HCT116 (cell line): ENCODE data around the gene PGAP6. TPM values are rescaled to one million over a fixed set of nuclear protein-coding genes. Genes with fewer than 3 reads are reported as not detected.

Experiments
- ATAC-seq: fragments of 200-7000 bp; cut with Tn5 transposase; 2 replicates; pipeline ENCODE4 v1.9.1; 2020; ENCODE audit warnings: mild to moderate bottlenecking, moderate library complexity
- BruUV-seq: library from RNA; stranded (reverse); fragments of 400-500 nt; replicated peaks from 2 replicates; lab custom pipeline; 2021; lab: Mats Ljungman, UMichigan
- CTCF ChIA-PET: fragments of 300-600 bp; sonication (Branson Sonifier 250); formaldehyde crosslinking; loops from one replicate; lab custom pipeline; 2021; ENCODE audit warnings: antibody characterized with exemption; lab: Charles Lee
- POLR2A ChIA-PET: fragments of 300-600, 350-600 bp; sonication (Branson Sonifier 250); formaldehyde crosslinking; loops from one replicate; lab custom pipeline; 2021; ENCODE audit warnings: antibody characterized with exemption; lab: Charles Lee
- RAD21 ChIA-PET, 2 experiments: fragments of 300-600 bp; sonication (Branson Sonifier 250); formaldehyde crosslinking; loops; one replicate each; lab custom pipeline; 2023; ENCODE audit warnings: low total read pairs in 2 of 2; ENCODE audit not compliant: uncharacterized antibody in 2 of 2, unreplicated experiment in 2 of 2, low non-redundant PET in 1 of 2; lab: Charles Lee
- DNase-seq: peaks from one replicate; pipeline ENCODE4 v3.0.0-alpha.2; 2010; ENCODE audit warnings: low read depth, low spot score
- H2AFZ ChIP-seq: fragments of 200-600 bp; shearing (Covaris generic), sonication (generic); 2 replicates; pipeline ENCODE4 v1.6.1; 2017; ENCODE audit warnings: low read depth, mixed run types, mixed read lengths, antibody characterized with exemption, low read length; ENCODE audit not compliant: poor library complexity, severe bottlenecking
- H3K27ac ChIP-seq: 2 replicates; pipeline ENCODE4 v1.5.1; 2012; ENCODE audit warnings: low read depth, low read length
- H3K27me3 ChIP-seq: fragments of 200-600 bp; sonication (generic); 2 replicates; pipeline ENCODE4 v1.6.1; 2016; ENCODE audit warnings: mixed run types, low read length, mixed read lengths; ENCODE audit not compliant: insufficient read depth
- H3K36me3 ChIP-seq, 2 experiments: fragments of 200-500 bp in 1 of 2; fragments of 200-600 bp in 1 of 2; sonication (Bioruptor generic) in 1 of 2; sonication (generic) in 1 of 2; 2 replicates each; pipeline versions ENCODE4 v1.5.1 to v1.6.1; 2014 to 2016; ENCODE audit warnings: low read length in 2 of 2, inconsistent platforms in 1 of 2, mixed read lengths in 1 of 2, mixed run types in 1 of 2; ENCODE audit not compliant: insufficient read depth in 2 of 2, control insufficient read depth in 1 of 2
- H3K4me1 ChIP-seq, 2 experiments: fragments of 200-600 bp in 1 of 2; sonication (generic) in 1 of 2; 2 replicates each; pipeline versions ENCODE4 v1.5.1 to v1.6.1; 2012 to 2017; ENCODE audit warnings: low read length in 2 of 2, inconsistent platforms in 1 of 2, mild to moderate bottlenecking in 1 of 2, mixed read lengths in 1 of 2, mixed run types in 1 of 2, moderate library complexity in 1 of 2; ENCODE audit not compliant: insufficient read depth in 2 of 2, control insufficient read depth in 1 of 2
- H3K4me2 ChIP-seq: fragments of 200-600 bp; sonication (generic); 2 replicates; pipeline ENCODE4 v1.6.1; 2017; ENCODE audit warnings: mixed run types, low read length, mixed read lengths
- H3K4me3 ChIP-seq, 2 experiments: fragments of 200-600 bp in 1 of 2; sonication (generic) in 1 of 2; replicated peaks in 1 of 2; 2 replicates each; pipeline ENCODE4 v1.5.1; 2011 to 2016; ENCODE audit warnings: low read length in 2 of 2, control low read depth in 1 of 2, low read depth in 1 of 2, mild to moderate bottlenecking in 1 of 2, mixed read lengths in 1 of 2, mixed run types in 1 of 2
- H3K79me2 ChIP-seq: fragments of 200-600 bp; sonication (generic); 2 replicates; pipeline ENCODE4 v1.6.1; 2017; ENCODE audit warnings: mild to moderate bottlenecking, mixed run types, low read length, moderate library complexity, mixed read lengths; ENCODE audit not compliant: insufficient read depth
- H3K9ac ChIP-seq: fragments of 200-600 bp; sonication (generic); 2 replicates; pipeline ENCODE4 v1.6.1; 2016; ENCODE audit warnings: low read length, mixed read lengths
- H3K9me2 ChIP-seq: fragments of 200-600 bp; sonication (generic), shearing (Covaris generic); 2 replicates; pipeline ENCODE4 v1.6.1; 2017; ENCODE audit warnings: mixed run types, mild to moderate bottlenecking, moderate library complexity; ENCODE audit not compliant: insufficient read depth
- H3K9me3 ChIP-seq, 2 experiments: fragments of 200-500 bp in 1 of 2; fragments of 200-600 bp in 1 of 2; sonication (Bioruptor generic) in 1 of 2; sonication (generic) in 1 of 2; 2 replicates each; pipeline ENCODE4 v1.6.1; 2014 to 2017; ENCODE audit warnings: low read length in 2 of 2, mixed read lengths in 2 of 2, inconsistent platforms in 1 of 2, low read depth in 1 of 2, mild to moderate bottlenecking in 1 of 2, mixed run types in 1 of 2, moderate library complexity in 1 of 2; ENCODE audit not compliant: control insufficient read depth in 1 of 2, insufficient read depth in 1 of 2
- H4K20me1 ChIP-seq: fragments of 200-600 bp; sonication (generic), shearing (Covaris generic); 2 replicates; pipeline ENCODE4 v1.6.1; 2017; ENCODE audit warnings: mixed run types, mild to moderate bottlenecking, moderate library complexity; ENCODE audit not compliant: insufficient read depth
- ATF3 ChIP-seq: IDR thresholded peaks from 2 replicates; pipeline ENCODE4 v1.6.1; 2012
- CBX3 ChIP-seq: IDR thresholded peaks from 2 replicates; pipeline ENCODE4 v1.6.1; 2012; ENCODE audit warnings: low read depth
- CEBPB ChIP-seq: IDR thresholded peaks from 2 replicates; pipeline ENCODE4 v1.6.1; 2012; ENCODE audit warnings: low read depth
- CTCF ChIP-seq, 3 experiments: fragments of 200-600 bp in 1 of 3; sonication (generic) in 1 of 3; IDR thresholded peaks in 2 of 3; conservative IDR thresholded peaks in 1 of 3; 2 replicates each; pipeline ENCODE4 v1.5.1; 2012 to 2017; ENCODE audit warnings: low read depth in 2 of 3, low read length in 2 of 3, antibody characterized with exemption in 1 of 3, borderline replicate concordance in 1 of 3, control low read depth in 1 of 3, mild to moderate bottlenecking in 1 of 3, mixed read lengths in 1 of 3, mixed run types in 1 of 3, moderate library complexity in 1 of 3; ENCODE audit not compliant: insufficient read depth in 1 of 3
- EGR1 ChIP-seq: IDR thresholded peaks from 2 replicates; pipeline ENCODE4 v1.6.1; 2012; ENCODE audit warnings: low read depth
- ELF1 ChIP-seq: IDR thresholded peaks from 2 replicates; pipeline ENCODE4 v1.6.1; 2012; ENCODE audit warnings: low read depth, borderline replicate concordance
- EZH2 ChIP-seq: fragments of 200-600 bp; sonication (generic); IDR thresholded peaks from 2 replicates; pipeline ENCODE4 v1.6.1; 2017; ENCODE audit warnings: antibody characterized with exemption, mixed run types
- EZH2phosphoT487 ChIP-seq: fragments of 200-600 bp; IDR thresholded peaks from 2 replicates; pipeline ENCODE4 v1.6.1; 2018; ENCODE audit warnings: antibody characterized with exemption, borderline replicate concordance
- FOSL1 ChIP-seq: IDR thresholded peaks from 2 replicates; pipeline ENCODE4 v1.6.1; 2012; ENCODE audit warnings: low read depth
- JUND ChIP-seq: IDR thresholded peaks from 2 replicates; pipeline ENCODE4 v1.6.1; 2012
- MAX ChIP-seq: IDR thresholded peaks from 2 replicates; pipeline ENCODE4 v1.6.1; 2012
- POLR2A ChIP-seq: IDR thresholded peaks from 2 replicates; pipeline ENCODE4 v1.7.0; 2011; ENCODE audit warnings: borderline replicate concordance; ENCODE audit not compliant: insufficient read depth, insufficient read length; ENCODE audit errors: extremely low read depth
- POLR2AphosphoS5 ChIP-seq: IDR thresholded peaks from 2 replicates; pipeline ENCODE4 v1.6.1; 2011; ENCODE audit warnings: mild to moderate bottlenecking, low read depth, low read length, moderate library complexity
- RAD21 ChIP-seq: IDR thresholded peaks from 2 replicates; pipeline ENCODE4 v1.6.1; 2012; ENCODE audit warnings: low read depth, mild to moderate bottlenecking
- REST ChIP-seq: IDR thresholded peaks from 2 replicates; pipeline ENCODE4 v1.6.1; 2012; ENCODE audit warnings: low read depth
- SIN3A ChIP-seq: IDR thresholded peaks from 2 replicates; pipeline ENCODE4 v1.6.1; 2012; ENCODE audit warnings: low read depth
- TCF7L2 ChIP-seq: IDR thresholded peaks from 2 replicates; pipeline ENCODE4 v1.7.0; 2011; ENCODE audit warnings: borderline replicate concordance, inconsistent platforms; ENCODE audit not compliant: insufficient read depth, insufficient read length; ENCODE audit errors: extremely low read depth
- YY1 ChIP-seq: IDR thresholded peaks from 2 replicates; pipeline ENCODE4 v1.6.1; 2011; ENCODE audit warnings: low read length, low read depth, moderate library complexity, mild to moderate bottlenecking; ENCODE audit not compliant: insufficient replicate concordance; ENCODE audit errors: extremely low read depth
- ZNF274 ChIP-seq: fragments of 200-500 bp; sonication (Bioruptor generic); IDR thresholded peaks from 2 replicates; pipeline ENCODE4 v1.6.1; 2014; ENCODE audit warnings: mild to moderate bottlenecking, low read depth, low read length, inconsistent platforms
- intact Hi-C: fragments of 100-400 bp; cut with micrococcal nuclease; formaldehyde crosslinking; loops from 2 replicates; pipeline ENCODE4 v1.10.0; 2022
- total RNA-seq: library from RNA; stranded (reverse); gene quantifications from one replicate; pipeline ENCODE4 v1.2.1, GENCODE V29; 2021; ENCODE audit not compliant: unreplicated experiment

PGAP6 gene
- total RNA-seq, 1 experiment from 2014 or later: 35.4 TPM

GRCh38 chr16:396199-396598 is 14.4 kb upstream of the PGAP6 start:
- no TSS peak for BruUV-seq
- intact Hi-C loops: loop anchor here (10.0 kb wide), 1 partner anchor 99 kb away; no protein-coding TSS in a partner anchor
- CTCF ChIA-PET: no interaction called here

More at GRCh38 chr16:396199-396598, 14.4 kb upstream of the PGAP6 start:
- POLR2A ChIA-PET: no interaction called here
- DNase-seq: no peak
- Histone ChIP-seq H3K9ac (peak overlapping the region; percentile 50; the same call in 1 of the 2 replicates), H3K36me3 (no peaks in the 10 kb centered on the region), H3K79me2 (no peaks in the 10 kb centered on the region), H3K27me3 (no peaks in the 10 kb centered on the region), H3K4me3 (no peak overlapping the region), H3K9me3 (no peaks in the 10 kb centered on the region; a peak in 1 of 4 replicates), H4K20me1 (no peaks in the 10 kb centered on the region), H3K9me2 (no peaks in the 10 kb centered on the region), H2AFZ (no peak overlapping the region), H3K27ac (peak overlapping the region; percentile 61), H3K4me2 (peak overlapping the region; percentile 73), H3K4me1 (peaks cover 3 to 22% of the 10 kb centered on the region in 2 experiments; a peak in 2 of 4 replicates)
- RAD21 ChIA-PET: no interaction called here
- TF ChIP-seq SIN3A: no peak
- no peak for TF ChIP-seq ELF1
- TF ChIP-seq TCF7L2: no peak
- TF ChIP-seq JUND: no peak
- TF ChIP-seq CEBPB: no peak
- no peak for TF ChIP-seq FOSL1
- no peak for TF ChIP-seq EGR1
- TF ChIP-seq POLR2A: no peak
- no peak for TF ChIP-seq EZH2
- no peak for TF ChIP-seq CBX3
- no peak for TF ChIP-seq RAD21
- no peak for TF ChIP-seq ZNF274
- no peak for TF ChIP-seq MAX
- TF ChIP-seq EZH2phosphoT487: no peak
- TF ChIP-seq POLR2AphosphoS5: no peak
- TF ChIP-seq YY1: no peak
- TF ChIP-seq CTCF (IDR thresholded peaks at IDR 0.05 in 2 of 3, conservative IDR thresholded peaks at IDR 0.05 in 1 of 3; ENCODE audit: borderline replicate concordance in 1 of 3, insufficient read depth in 1 of 3, low read depth in 2 of 3, low read length in 2 of 3): no peak
- no peak for TF ChIP-seq ATF3
- no peak for TF ChIP-seq REST
- ATAC-seq: no peak
